ENCODE results near the gene ELMO1. TPM values are rescaled to one million over a fixed set of nuclear protein-coding genes. Genes with fewer than 3 reads are reported as not detected.

The ELMO1 gene
- total RNA-seq, 1 experiment from 2014 or later = 7.8 TPM

GRCh38 chr7:37471619-37472018 lies 23.0 kb upstream of the ELMO1 start:
- DNase-seq = no peak

More at GRCh38 chr7:37471619-37472018, 23.0 kb upstream of the ELMO1 start:
- Histone ChIP-seq H3K56ac (ENCODE audit: insufficient read length, low read depth, low read length) (no peak overlapping the region), H4K91ac (ENCODE audit: insufficient read length, low read depth, low read length) (no peak overlapping the region), H4K20me1 (ENCODE audit: control insufficient read depth, insufficient read depth, insufficient read length) (no peaks in the 10 kb centered on the region), H2AFZ (ENCODE audit: low read length) (no peak overlapping the region), H4K8ac (replicated peaks; ENCODE audit: insufficient read length, low read depth, low read length) (no peak overlapping the region), H3K79me2 (ENCODE audit: insufficient read depth, low read length) (no peaks in the 10 kb centered on the region), H3K9me3 (ENCODE audit: control insufficient read depth, low read depth, low read length) (no peaks in the 10 kb centered on the region), H3T11ph (ENCODE audit: low read length) (no peak overlapping the region), H3K27ac (ENCODE audit: insufficient read length, low read depth, low read length) (no peak overlapping the region), H2BK15ac (ENCODE audit: low read depth, low read length) (no peak overlapping the region), H4K5ac (ENCODE audit: insufficient read length, low read depth, low read length) (no peak overlapping the region), H3K23me2 (ENCODE audit: insufficient read length, low read depth, low read length, poor library complexity, severe bottlenecking) (no peaks in the 10 kb centered on the region), H2BK120ac (ENCODE audit: low read depth, low read length, poor library complexity, severe bottlenecking) (no peak overlapping the region), H2BK12ac (ENCODE audit: insufficient read length, low read depth, low read length) (no peak overlapping the region), H3K4me2 (ENCODE audit: insufficient read depth, insufficient read length, low read length) (no peak overlapping the region), H3K23ac (ENCODE audit: insufficient read length, low read depth, low read length) (no peak overlapping the region), H3K79me1 (ENCODE audit: insufficient read depth, low read depth, low read length, poor library complexity, severe bottlenecking) (no peaks in the 10 kb centered on the region), H2BK20ac (ENCODE audit: low read depth, low read length, poor library complexity, severe bottlenecking) (no peak overlapping the region), H2AK5ac (ENCODE audit: insufficient read length, low read length) (no peak overlapping the region), H3K14ac (ENCODE audit: insufficient read depth, low read length) (no peak overlapping the region), H3K4ac (ENCODE audit: low read depth, low read length) (no peak overlapping the region), H3K4me1 (ENCODE audit: insufficient read depth, low read length) (no peaks in the 10 kb centered on the region), H3K27me3 (ENCODE audit: insufficient read depth, low read length) (no peaks in the 10 kb centered on the region), H3K9ac (ENCODE audit: extremely low read depth, insufficient read length, low read length) (no peak overlapping the region), H3K18ac (ENCODE audit: insufficient read length, low read depth, low read length) (no peak overlapping the region), H2BK5ac (ENCODE audit: insufficient read length, low read length) (no peak overlapping the region)
- no peaks in the 10 kb centered on the region for H3K4me1 Mint-ChIP-seq
- no peak for TF ChIP-seq CTCF (conservative IDR thresholded peaks at IDR 0.05)
- H3K27me3 Mint-ChIP-seq (ENCODE audit: low read depth) = no peaks in the 10 kb centered on the region; the same call in 1 of the 2 replicates
- H3K27ac Mint-ChIP-seq = no peak overlapping the region
- H3K9me3 Mint-ChIP-seq = no peaks in the 10 kb centered on the region; a peak in 1 of 5 replicates
- no CpG with 5 or more reads among the region's 7 CpGs for WGBS (ENCODE audit: extremely low coverage, insufficient read length, low lambda C conversion rate)
- no peaks in the 10 kb centered on the region for H3K36me3 Mint-ChIP-seq (ENCODE audit: insufficient read depth in 1 of 3, low read depth in 3 of 3)
- no peak overlapping the region for H3K4me3 Mint-ChIP-seq
